UCSD-AML1 (cell line): Measurements from ENCODE around the gene ZNF362.
"Not testable (repeated sequence)": the region's sequence is repeated elsewhere in the genome, so short reads cannot be mapped to it uniquely, and the experiment has no call there.

Experiments used
- DNase-seq: peaks from one replicate; lab custom pipeline; 2025; ENCODE audit not compliant: unreplicated experiment; lab: John Stamatoyannopoulos, UW

The ZNF362 gene

DNA sequence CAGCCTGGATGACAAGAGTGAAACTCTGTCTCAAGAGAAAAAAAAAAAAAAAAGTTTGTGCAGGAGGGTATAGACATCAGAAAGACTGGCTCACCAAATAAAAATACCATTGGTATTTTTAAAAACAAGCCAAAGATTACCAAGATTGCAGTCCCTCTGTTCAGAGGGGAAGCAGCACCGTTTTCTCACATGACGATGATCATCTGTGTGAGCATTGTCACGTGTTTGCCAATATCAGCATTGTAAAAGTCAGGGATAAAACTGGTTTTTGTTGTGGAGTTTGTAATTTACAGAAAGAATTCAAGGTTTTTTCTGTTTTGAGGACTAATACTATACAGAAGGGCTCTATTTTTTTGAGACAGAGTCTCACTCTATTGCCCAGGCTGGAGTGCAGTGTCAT is 26.5 kb downstream of the ZNF362 start:
- no peak for DNase-seq

GRCh38 chr1:33284049-33284448 is 27.8 kb downstream of the ZNF362 start:
- DNase-seq: no peak

GRCh38 chr1:33286451-33287185 is 30.3 kb downstream of the ZNF362 start:
- no peak for DNase-seq

GRCh38 chr1:33287317-33287716 is 31.0 kb downstream of the ZNF362 start:
- DNase-seq: no peak

GRCh38 chr1:33288976-33289857 is 32.9 kb downstream of the ZNF362 start:
- no peak for DNase-seq

DNA sequence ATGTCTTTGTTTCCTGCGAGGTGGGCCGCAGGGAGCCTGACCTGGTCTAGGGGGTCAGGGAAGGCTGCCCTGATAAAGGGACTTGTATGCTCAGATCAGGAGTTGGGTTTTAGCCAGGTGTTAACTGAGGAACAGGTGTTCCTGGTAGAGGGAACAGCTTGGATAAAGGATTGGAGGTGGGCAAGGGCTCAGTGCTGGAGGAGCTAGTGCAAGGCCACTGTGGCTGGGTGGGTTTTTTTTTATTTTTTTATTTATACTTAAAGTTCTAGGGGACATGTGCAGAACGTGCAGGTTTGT is 33.5 kb downstream of the ZNF362 start:
- no peak for DNase-seq

DNA sequence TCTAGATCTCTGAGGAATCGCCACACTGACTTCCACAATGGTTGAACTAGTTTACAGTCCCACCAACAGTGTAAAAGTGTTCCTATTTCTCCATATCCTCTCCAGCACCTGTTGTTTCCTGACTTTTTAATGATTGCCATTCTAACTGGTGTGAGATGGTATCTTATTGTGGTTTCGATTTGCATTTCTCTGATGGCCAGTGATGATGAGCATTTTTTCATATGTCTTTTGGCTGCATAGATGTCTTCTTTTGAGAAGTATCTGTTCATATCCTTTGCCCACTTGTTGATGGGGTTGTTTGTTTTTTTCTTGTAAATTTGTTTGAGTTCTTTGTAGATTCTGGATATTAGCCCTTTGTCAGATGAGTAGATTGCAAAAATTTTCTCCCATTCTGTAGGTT is 34.3 kb downstream of the ZNF362 start:
- DNase-seq: not testable (repeated sequence)

GRCh38 chr1:33292726-33293340 is 36.5 kb downstream of the ZNF362 start:
- no peak for DNase-seq

DNA sequence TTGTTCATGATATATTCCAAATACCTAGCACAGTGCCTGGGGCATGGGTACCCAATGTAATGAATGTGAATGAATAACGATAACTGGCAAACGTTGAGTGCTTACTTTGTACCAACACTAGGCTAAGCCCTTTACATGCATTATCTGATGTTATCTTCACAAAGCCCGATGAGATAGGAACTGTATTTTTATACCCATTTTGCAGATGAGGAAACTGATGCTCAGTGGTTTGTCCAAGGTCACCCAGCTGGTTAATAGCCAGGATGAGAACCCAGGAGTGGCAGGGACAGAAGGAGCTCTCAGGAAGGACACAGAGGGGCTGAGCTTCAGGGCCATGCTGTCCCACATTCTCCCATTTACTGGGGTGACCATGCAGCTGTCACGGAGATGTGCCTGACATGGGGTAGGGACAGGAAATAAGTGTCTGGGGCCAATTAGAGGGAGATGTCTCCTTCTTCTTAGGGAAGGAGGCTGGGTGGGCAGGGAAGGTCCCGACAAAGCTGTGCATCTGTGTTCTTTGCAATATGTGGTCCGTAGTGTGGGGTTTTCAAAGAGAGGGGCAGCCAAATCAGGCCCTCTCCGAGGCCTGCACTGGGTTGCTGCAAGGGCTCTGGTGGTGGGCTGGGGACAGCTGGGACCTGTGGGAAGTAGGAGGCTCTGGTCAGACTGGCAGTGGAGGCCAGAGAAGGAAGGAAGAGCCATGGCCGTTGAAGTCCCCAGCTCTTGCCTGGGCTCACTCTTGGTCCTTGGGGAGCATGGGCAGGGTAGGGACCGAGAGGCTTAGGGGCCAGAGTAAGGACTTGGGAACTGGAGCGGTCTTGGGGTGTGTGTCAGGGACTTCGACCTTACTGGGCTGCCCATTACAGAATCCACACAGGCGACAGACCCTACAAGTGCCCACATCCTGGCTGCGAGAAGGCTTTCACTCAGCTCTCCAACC is 38.0 kb downstream of the ZNF362 start:
- DNase-seq: no peak

DNA sequence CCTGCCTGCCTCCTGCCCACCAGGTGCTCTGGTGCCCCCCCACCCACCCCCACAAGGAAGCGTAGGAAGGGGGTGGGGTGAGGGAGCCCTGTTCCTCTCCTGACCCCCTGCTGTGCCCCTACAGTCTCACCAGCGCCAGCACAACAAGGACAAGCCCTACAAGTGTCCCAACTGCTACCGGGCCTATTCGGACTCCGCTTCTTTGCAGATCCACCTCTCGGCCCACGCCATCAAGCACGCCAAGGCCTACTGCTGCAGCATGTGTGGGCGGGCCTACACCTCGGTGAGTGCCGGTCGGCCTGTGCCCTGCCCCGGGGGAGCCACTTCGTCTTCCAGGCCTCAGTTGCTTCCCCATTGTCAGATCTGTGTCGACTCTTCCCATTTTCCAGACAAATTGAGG is 38.7 kb downstream of the ZNF362 start:
- DNase-seq: no peak

DNA sequence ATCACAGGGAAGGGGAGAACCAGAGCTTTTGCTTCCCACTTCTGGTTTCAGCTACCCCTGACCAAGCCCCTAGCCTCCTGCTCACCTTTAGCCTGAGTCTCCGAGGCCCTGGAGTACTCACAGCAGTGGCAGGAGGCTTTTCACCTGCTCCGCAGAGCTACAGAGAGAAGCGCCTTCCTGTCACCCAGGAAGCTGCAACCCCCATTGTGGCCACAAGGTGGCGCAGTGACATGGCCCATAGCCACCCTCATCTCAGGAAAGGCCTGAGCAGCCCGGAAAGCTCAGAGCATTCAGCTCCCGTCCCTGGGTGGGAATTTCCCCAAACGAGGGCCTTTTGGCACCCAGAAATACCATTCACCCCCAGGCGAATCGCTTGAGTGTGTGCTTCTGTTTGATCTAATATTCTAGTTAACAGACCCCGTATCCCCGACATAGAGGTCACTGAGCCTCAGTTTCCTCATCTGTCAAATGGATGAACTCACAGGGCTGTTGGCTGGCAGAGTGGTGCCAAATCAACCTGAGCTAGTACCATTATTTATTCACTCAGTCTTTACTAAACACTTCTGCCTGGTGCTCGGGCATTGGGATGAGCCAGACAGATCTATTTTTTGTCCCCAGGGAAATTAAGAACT is 39.3 kb downstream of the ZNF362 start:
- peak; percentile 74 for DNase-seq

GRCh38 chr1:33296082-33296458 is 39.8 kb downstream of the ZNF362 start:
- DNase-seq: no peak

DNA sequence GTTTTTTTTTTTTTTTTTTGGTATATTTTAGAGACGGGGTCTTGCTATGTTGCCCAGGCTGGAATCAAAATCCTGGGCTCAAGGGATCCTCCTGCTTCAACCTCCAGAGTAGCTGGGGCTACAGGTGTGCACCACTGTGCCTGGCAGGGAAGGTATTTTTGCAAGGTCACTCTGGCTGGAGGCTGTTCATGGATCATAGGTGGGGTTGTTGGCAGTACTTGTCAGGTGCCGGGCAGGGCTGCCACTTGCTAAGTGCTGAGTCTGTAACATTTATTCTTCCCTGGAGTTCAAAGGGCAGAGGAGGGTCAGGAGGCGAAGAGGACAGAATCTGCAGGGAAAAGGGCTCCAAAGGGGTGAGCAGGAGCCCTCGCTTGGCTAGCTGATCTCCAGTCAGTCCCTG is 40.5 kb downstream of the ZNF362 start:
- DNase-seq: no peak

GRCh38 chr1:33297911-33298622 is 41.8 kb downstream of the ZNF362 start:
- DNase-seq: no peak

GRCh38 chr1:33298623-33299277 is 42.5 kb downstream of the ZNF362 start:
- DNase-seq: peak; percentile 66

- no peak for DNase-seq
Measured at GRCh38 chr1:33299461-33300155, 43.3 kb downstream of the ZNF362 start.

DNA sequence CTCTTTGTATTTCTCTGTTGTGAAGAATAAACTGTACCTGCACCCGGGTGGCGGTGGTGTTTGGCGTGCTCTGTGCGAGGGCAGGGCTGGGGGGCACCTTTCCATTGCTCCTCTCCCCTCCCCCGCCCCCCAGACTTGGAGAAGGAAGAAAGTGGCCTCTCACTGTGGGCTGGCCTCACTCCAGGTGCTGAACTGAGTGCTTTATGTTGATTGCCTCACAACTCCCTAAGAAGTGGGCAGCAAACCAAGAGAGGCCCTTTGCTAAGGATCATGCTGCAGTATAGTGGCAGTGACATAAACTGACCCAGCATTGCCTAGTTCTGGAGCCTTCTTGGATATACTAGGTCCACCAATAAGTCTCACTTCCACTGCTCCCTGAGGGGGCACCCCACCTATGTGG is 44.4 kb downstream of the ZNF362 start:
- no peak for DNase-seq

DNA sequence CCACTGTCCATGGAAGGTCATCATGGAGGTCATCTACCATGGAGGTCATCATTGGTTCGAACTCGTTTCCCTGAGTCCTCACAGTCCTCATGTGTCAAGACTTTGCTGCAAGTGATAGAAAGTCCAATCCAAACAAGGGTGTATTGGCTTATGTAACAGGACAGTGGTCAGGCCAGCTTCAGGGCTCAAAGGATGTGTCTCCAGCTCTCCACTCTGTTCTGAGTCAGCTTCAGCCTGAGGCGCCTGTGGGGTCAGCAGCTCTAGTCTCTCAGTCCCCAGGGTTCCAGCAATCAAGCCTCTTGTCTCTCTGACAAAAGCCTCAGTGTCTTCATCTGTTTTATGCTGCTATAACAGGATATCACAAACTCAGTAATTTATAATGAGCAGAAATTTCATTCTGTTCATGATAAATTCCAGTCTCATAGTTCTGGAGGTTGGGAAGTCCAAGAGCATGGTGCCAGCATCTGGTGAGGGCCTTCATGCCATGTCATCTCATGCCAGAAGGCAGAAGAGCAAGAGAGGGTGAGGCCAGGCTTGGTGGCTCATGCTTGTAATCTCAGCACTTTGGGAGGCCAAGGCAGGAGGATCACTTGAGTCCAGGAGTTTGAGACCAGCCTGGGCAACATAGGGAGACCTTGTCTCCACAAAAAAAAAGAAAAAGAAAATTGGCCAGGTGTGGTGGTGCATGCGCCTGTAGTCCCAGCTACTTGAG is 45.1 kb downstream of the ZNF362 start:
- no peak for DNase-seq
